ENCODE results near the gene CNTROB.

The CNTROB gene

GRCh38 chr17:7889166-7889955 is 42.6 kb upstream of the CNTROB start:
- FAIRE-seq (no peak), DNase-seq (ENCODE audit: insufficient read length) (no peak)
- TF ChIP-seq TAF1 (IDR thresholded peaks at IDR 0.05; ENCODE audit: borderline replicate concordance, low read depth, low read length) (no peak), POLR2AphosphoS5 (IDR thresholded peaks at IDR 0.05; ENCODE audit: low read depth, low read length) (no peak), POLR2A (IDR thresholded peaks at IDR 0.05; ENCODE audit: low read depth, low read length) (no peak)

GRCh38 chr17:7893187-7893880 is 38.7 kb upstream of the CNTROB start:
- no peak for FAIRE-seq

GRCh38 chr17:7894226-7894625 is 37.8 kb upstream of the CNTROB start:
- DNase-seq (ENCODE audit: insufficient read length): no peak
- no peak for TF ChIP-seq POLR2AphosphoS5 (IDR thresholded peaks at IDR 0.05; ENCODE audit: low read depth, low read length)
- TF ChIP-seq TAF1 (IDR thresholded peaks at IDR 0.05; ENCODE audit: borderline replicate concordance, low read depth, low read length): no peak
- TF ChIP-seq POLR2A (IDR thresholded peaks at IDR 0.05; ENCODE audit: low read depth, low read length): no peak
- FAIRE-seq: no peak

More at GRCh38 chr17:7893187-7893880, 38.7 kb upstream of the CNTROB start:
- TF ChIP-seq POLR2AphosphoS5 (IDR thresholded peaks at IDR 0.05; ENCODE audit: low read depth, low read length): no peak
- no peak for TF ChIP-seq TAF1 (IDR thresholded peaks at IDR 0.05; ENCODE audit: borderline replicate concordance, low read depth, low read length)
- TF ChIP-seq POLR2A (IDR thresholded peaks at IDR 0.05; ENCODE audit: low read depth, low read length): no peak
- no peak for DNase-seq (ENCODE audit: insufficient read length)

- DNase-seq (ENCODE audit: insufficient read length) (no peak), FAIRE-seq (no peak)
- no peak for TF ChIP-seq POLR2A (IDR thresholded peaks at IDR 0.05; ENCODE audit: low read depth, low read length)
Observed at GRCh38 chr17:7894866-7895265, 37.1 kb upstream of the CNTROB start.

- TF ChIP-seq POLR2AphosphoS5 (IDR thresholded peaks at IDR 0.05; ENCODE audit: low read depth, low read length): no peak
- FAIRE-seq: no peak
- DNase-seq (ENCODE audit: insufficient read length): no peak
Observed at GRCh38 chr17:7897090-7897489, 34.9 kb upstream of the CNTROB start.

GRCh38 chr17:7897773-7898172 is 34.2 kb upstream of the CNTROB start:
- no peak for FAIRE-seq
- TF ChIP-seq POLR2AphosphoS5 (IDR thresholded peaks at IDR 0.05; ENCODE audit: low read depth, low read length) (no peak), POLR2A (IDR thresholded peaks at IDR 0.05; ENCODE audit: low read depth, low read length) (no peak), TAF1 (IDR thresholded peaks at IDR 0.05; ENCODE audit: borderline replicate concordance, low read depth, low read length) (no peak)
- DNase-seq (ENCODE audit: insufficient read length): no peak

GRCh38 chr17:7903154-7904103 is 28.6 kb upstream of the CNTROB start:
- TF ChIP-seq POLR2A (IDR thresholded peaks at IDR 0.05; ENCODE audit: low read depth, low read length): no peak
- no peak for TF ChIP-seq POLR2AphosphoS5 (IDR thresholded peaks at IDR 0.05; ENCODE audit: low read depth, low read length)
- no peak for TF ChIP-seq TAF1 (IDR thresholded peaks at IDR 0.05; ENCODE audit: borderline replicate concordance, low read depth, low read length)
- no peak for DNase-seq (ENCODE audit: insufficient read length)
- FAIRE-seq: no peak

GRCh38 chr17:7909089-7909488 is 22.9 kb upstream of the CNTROB start:
- DNase-seq (ENCODE audit: insufficient read length) (no peak), FAIRE-seq (no peak)
- no peak for TF ChIP-seq TAF1 (IDR thresholded peaks at IDR 0.05; ENCODE audit: borderline replicate concordance, low read depth, low read length)
- TF ChIP-seq POLR2AphosphoS5 (IDR thresholded peaks at IDR 0.05; ENCODE audit: low read depth, low read length): no peak
- no peak for TF ChIP-seq POLR2A (IDR thresholded peaks at IDR 0.05; ENCODE audit: low read depth, low read length)

GRCh38 chr17:7910281-7910680 is 21.7 kb upstream of the CNTROB start:
- no peak for FAIRE-seq
- TF ChIP-seq POLR2AphosphoS5 (IDR thresholded peaks at IDR 0.05; ENCODE audit: low read depth, low read length) (no peak), POLR2A (IDR thresholded peaks at IDR 0.05; ENCODE audit: low read depth, low read length) (no peak), TAF1 (IDR thresholded peaks at IDR 0.05; ENCODE audit: borderline replicate concordance, low read depth, low read length) (no peak)
- no peak for DNase-seq (ENCODE audit: insufficient read length)

GRCh38 chr17:7910711-7911110 is 21.3 kb upstream of the CNTROB start:
- no peak for FAIRE-seq
- TF ChIP-seq TAF1 (IDR thresholded peaks at IDR 0.05; ENCODE audit: borderline replicate concordance, low read depth, low read length) (no peak), POLR2A (IDR thresholded peaks at IDR 0.05; ENCODE audit: low read depth, low read length) (no peak), POLR2AphosphoS5 (IDR thresholded peaks at IDR 0.05; ENCODE audit: low read depth, low read length) (no peak)
- no peak for DNase-seq (ENCODE audit: insufficient read length)

GRCh38 chr17:7911116-7911515 is 20.9 kb upstream of the CNTROB start:
- TF ChIP-seq POLR2A (IDR thresholded peaks at IDR 0.05; ENCODE audit: low read depth, low read length) (no peak), TAF1 (IDR thresholded peaks at IDR 0.05; ENCODE audit: borderline replicate concordance, low read depth, low read length) (no peak), POLR2AphosphoS5 (IDR thresholded peaks at IDR 0.05; ENCODE audit: low read depth, low read length) (no peak)
- DNase-seq (ENCODE audit: insufficient read length): no peak
- FAIRE-seq: no peak

Data from GM12892 (cell line).